ENCODE data around the gene IQGAP2. TPM values are rescaled to one million over a fixed set of nuclear protein-coding genes. Genes with fewer than 3 reads are reported as not detected.
A peak's percentile ranks its signal among the peaks of the same experiment; 100 is the strongest.

IQGAP2 gene
- total RNA-seq, 1 experiment from 2014 or later: 1.5 TPM

DNA sequence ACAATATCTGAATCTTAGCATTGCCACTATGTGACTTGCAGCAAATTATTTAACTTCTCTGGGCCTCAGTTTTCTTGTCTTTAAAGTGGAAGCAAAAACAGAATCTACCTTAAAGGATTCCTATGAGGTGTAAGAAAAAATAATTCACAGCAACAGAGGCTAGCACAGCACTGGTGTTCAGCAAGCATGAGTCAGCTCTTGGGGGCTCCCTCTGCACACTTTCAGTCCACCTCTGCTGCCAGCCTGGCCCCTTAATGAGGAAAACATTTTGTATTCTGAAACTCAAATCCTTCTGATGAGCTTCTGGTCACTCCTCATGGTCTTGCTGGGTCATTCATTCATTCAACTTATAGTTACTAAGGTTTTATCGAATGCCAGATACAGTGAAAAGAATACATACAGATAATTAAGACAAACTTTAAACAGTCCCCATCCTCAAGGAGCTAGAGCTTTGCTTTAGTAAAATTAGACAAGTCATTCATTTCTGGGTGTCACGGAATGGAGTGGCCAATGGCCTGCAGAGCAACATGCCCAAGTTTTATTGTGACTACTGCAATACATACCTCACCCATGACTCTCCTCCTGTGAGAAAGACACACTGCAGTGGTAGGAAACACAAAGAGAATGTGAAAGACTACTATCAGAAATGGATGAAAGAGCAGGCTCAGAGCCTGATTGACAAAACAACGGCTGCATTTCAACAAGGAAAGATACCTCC lies 26.8 kb upstream of the IQGAP2 start:
- H3K4me3 Mint-ChIP-seq (ENCODE audit: unreplicated experiment): no peak overlapping the region
- no peak for DNase-seq (ENCODE audit: unreplicated experiment)
- H3K36me3 Mint-ChIP-seq (ENCODE audit: insufficient read depth, unreplicated experiment): no peaks in the 10 kb centered on the region
- TF ChIP-seq, protein P1, sequence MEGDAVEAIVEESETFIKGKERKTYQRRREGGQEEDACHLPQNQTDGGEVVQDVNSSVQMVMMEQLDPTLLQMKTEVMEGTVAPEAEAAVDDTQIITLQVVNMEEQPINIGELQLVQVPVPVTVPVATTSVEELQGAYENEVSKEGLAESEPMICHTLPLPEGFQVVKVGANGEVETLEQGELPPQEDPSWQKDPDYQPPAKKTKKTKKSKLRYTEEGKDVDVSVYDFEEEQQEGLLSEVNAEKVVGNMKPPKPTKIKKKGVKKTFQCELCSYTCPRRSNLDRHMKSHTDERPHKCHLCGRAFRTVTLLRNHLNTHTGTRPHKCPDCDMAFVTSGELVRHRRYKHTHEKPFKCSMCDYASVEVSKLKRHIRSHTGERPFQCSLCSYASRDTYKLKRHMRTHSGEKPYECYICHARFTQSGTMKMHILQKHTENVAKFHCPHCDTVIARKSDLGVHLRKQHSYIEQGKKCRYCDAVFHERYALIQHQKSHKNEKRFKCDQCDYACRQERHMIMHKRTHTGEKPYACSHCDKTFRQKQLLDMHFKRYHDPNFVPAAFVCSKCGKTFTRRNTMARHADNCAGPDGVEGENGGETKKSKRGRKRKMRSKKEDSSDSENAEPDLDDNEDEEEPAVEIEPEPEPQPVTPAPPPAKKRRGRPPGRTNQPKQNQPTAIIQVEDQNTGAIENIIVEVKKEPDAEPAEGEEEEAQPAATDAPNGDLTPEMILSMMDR (IDR thresholded peaks at IDR 0.05; ENCODE audit: unreplicated experiment): no peak
- POLR2A ChIA-PET: interaction anchor here (0.6 to 1.3 kb wide), 3 partner anchors 9 to 724 kb away, joined by 3 to 4 read pairs (median 3); no protein-coding TSS in a partner anchor
- no peaks in the 10 kb centered on the region for H3K9me3 Mint-ChIP-seq (ENCODE audit: unreplicated experiment)
- no TSS peak for BruUV-seq (replicated peaks)
- no peak overlapping the region for H3K27ac Mint-ChIP-seq (ENCODE audit: low read depth, unreplicated experiment)
- intact Hi-C loops (cut with micrococcal nuclease): no loop called here
- H3K27me3 Mint-ChIP-seq (ENCODE audit: insufficient read depth, unreplicated experiment): no peaks in the 10 kb centered on the region
- CTCF ChIA-PET: no interaction called here
- H3K4me1 Mint-ChIP-seq (ENCODE audit: insufficient read depth, unreplicated experiment): peaks cover 8% of the 10 kb centered on the region

DNA sequence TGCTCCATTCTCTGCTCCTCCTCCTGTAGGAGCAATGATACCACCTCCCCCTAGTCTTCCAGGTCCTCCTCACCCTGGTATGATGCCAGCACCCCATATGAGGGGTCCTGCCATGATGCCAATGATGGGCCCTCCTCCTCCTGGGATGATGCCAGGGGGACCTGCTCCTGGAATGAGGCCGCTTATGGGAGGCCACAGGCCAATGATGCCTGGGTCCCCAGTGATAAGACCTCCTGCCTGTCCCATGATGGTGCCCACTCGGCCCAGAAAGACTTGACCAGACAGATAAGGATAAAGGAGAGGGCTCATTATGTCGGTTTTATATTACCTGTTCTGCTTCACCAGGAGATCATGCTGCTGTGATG lies 26.2 kb upstream of the IQGAP2 start:
- intact Hi-C loops (cut with micrococcal nuclease): no loop called here
- no peaks in the 10 kb centered on the region for H3K9me3 Mint-ChIP-seq (ENCODE audit: unreplicated experiment)
- ChIA-PET POLR2A (interaction anchor here (1.3 kb wide), 1 partner anchor 9 kb away, joined by 4 read pairs; no protein-coding TSS in a partner anchor), CTCF (no interaction called here)
- BruUV-seq (replicated peaks): no TSS peak
- DNase-seq (ENCODE audit: unreplicated experiment): no peak
- H3K36me3 Mint-ChIP-seq (ENCODE audit: insufficient read depth, unreplicated experiment): no peaks in the 10 kb centered on the region
- no peak overlapping the region for H3K4me3 Mint-ChIP-seq (ENCODE audit: unreplicated experiment)
- no peaks in the 10 kb centered on the region for H3K27me3 Mint-ChIP-seq (ENCODE audit: insufficient read depth, unreplicated experiment)
- peaks cover 8% of the 10 kb centered on the region for H3K4me1 Mint-ChIP-seq (ENCODE audit: insufficient read depth, unreplicated experiment)
- no peak overlapping the region for H3K27ac Mint-ChIP-seq (ENCODE audit: low read depth, unreplicated experiment)
- TF ChIP-seq, protein P1 (IDR thresholded peaks at IDR 0.05; ENCODE audit: unreplicated experiment): no peak

DNA sequence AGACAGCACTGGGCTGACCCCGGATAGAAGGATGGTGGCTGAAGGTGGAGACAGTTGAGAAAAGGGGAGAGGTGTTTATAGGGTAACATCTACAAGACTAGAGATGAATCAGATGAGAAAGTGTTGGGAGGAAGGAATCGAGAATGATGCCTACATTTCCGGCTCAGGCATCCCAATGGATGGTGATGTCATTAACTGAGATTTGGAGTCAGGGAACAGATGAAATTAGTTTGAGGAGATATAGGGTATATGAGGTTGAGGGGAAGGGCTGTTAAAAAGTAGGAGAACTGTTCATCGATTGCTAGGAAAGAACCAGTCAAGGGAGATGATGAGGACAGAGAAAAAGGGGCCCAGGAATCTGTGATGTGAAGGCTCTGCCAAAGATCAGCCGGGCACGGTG lies 24.7 kb upstream of the IQGAP2 start:
- no peaks in the 10 kb centered on the region for H3K27me3 Mint-ChIP-seq (ENCODE audit: insufficient read depth, unreplicated experiment)
- no TSS peak for BruUV-seq (replicated peaks)
- intact Hi-C loops (cut with micrococcal nuclease): no loop called here
- no peaks in the 10 kb centered on the region for H3K4me1 Mint-ChIP-seq (ENCODE audit: insufficient read depth, unreplicated experiment)
- ChIA-PET POLR2A (no interaction called here), CTCF (interaction anchor here (1.0 kb wide), 1 partner anchor 204 kb away, joined by 3 read pairs; no protein-coding TSS in a partner anchor)
- H3K4me3 Mint-ChIP-seq (ENCODE audit: unreplicated experiment): no peak overlapping the region
- TF ChIP-seq, protein P1 (IDR thresholded peaks at IDR 0.05; ENCODE audit: unreplicated experiment): no peak
- DNase-seq (ENCODE audit: unreplicated experiment): no peak
- no peak overlapping the region for H3K27ac Mint-ChIP-seq (ENCODE audit: low read depth, unreplicated experiment)
- no peaks in the 10 kb centered on the region for H3K9me3 Mint-ChIP-seq (ENCODE audit: unreplicated experiment)
- no peaks in the 10 kb centered on the region for H3K36me3 Mint-ChIP-seq (ENCODE audit: insufficient read depth, unreplicated experiment)

DNA sequence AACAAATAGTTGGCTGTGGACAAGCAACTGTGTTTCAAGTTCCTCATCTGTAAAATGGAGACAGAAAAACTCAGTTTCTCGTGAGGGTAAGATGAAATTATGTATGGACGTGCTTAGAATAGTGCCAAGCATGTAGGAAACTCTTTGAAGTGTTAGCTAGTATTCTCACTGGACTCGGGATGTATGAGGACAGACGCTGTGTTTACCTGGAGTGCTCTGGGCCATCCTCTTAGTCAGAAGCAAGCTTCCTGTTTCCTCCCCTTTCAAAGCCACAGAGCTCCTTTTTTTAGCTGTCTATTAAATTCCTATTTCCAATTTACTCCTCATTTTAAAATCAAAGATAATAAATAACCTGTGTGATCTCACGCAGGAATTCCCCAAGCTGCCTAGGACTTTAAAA lies 23.8 kb upstream of the IQGAP2 start:
- peak; percentile 13 for DNase-seq (ENCODE audit: unreplicated experiment)
- intact Hi-C loops (cut with micrococcal nuclease): no loop called here
- CTCF ChIA-PET: interaction anchor here (0.7 to 1.0 kb wide), 2 partner anchors 203 to 211 kb away, joined by 3 read pairs; no protein-coding TSS in a partner anchor
- H3K4me3 Mint-ChIP-seq (ENCODE audit: unreplicated experiment): no peak overlapping the region
- no peaks in the 10 kb centered on the region for H3K4me1 Mint-ChIP-seq (ENCODE audit: insufficient read depth, unreplicated experiment)
- H3K27ac Mint-ChIP-seq (ENCODE audit: low read depth, unreplicated experiment): no peak overlapping the region
- H3K27me3 Mint-ChIP-seq (ENCODE audit: insufficient read depth, unreplicated experiment): no peaks in the 10 kb centered on the region
- no TSS peak for BruUV-seq (replicated peaks)
- no peaks in the 10 kb centered on the region for H3K9me3 Mint-ChIP-seq (ENCODE audit: unreplicated experiment)
- TF ChIP-seq, protein P1 (IDR thresholded peaks at IDR 0.05; ENCODE audit: unreplicated experiment): no peak
- POLR2A ChIA-PET: no interaction called here
- no peaks in the 10 kb centered on the region for H3K36me3 Mint-ChIP-seq (ENCODE audit: insufficient read depth, unreplicated experiment)
